Lower lobe of right lung (tissue), 2 donors: Measurements from ENCODE around the gene RGS13. TPM values are rescaled to one million over a fixed set of nuclear protein-coding genes. Genes with fewer than 3 reads are reported as not detected.

Experiments
- ATAC-seq, 2 donors: fragments of 200-7000 bp; cut with Tn5 transposase; one replicate each; pipeline ENCODE4 v1.9.1; 2020 to 2022; ENCODE audit warnings: mild to moderate bottlenecking in 2 of 2, moderate library complexity in 2 of 2
- DNase-seq: peaks from one replicate; pipeline ENCODE4 v3.0.0-alpha.2; 2020
- H3K27ac ChIP-seq: fragments of 200-600 bp; one replicate; pipeline ENCODE4 v1.8.0; 2022
- H3K27me3 ChIP-seq: fragments of 200-600 bp; one replicate; pipeline ENCODE4 v1.8.0; 2022; ENCODE audit warnings: low read depth
- H3K36me3 ChIP-seq: fragments of 200-600 bp; one replicate; pipeline ENCODE4 v1.8.0; 2022; ENCODE audit warnings: mild to moderate bottlenecking
- H3K4me1 ChIP-seq: fragments of 200-600 bp; one replicate; pipeline ENCODE4 v1.8.0; 2022
- H3K4me3 ChIP-seq: fragments of 200-600 bp; one replicate; pipeline ENCODE4 v1.8.0; 2022; ENCODE audit warnings: mild to moderate bottlenecking
- H3K9me3 ChIP-seq: fragments of 200-600 bp; one replicate; pipeline ENCODE4 v1.8.0; 2022
- intact Hi-C: fragments of 100-400 bp; cut with DNase I; formaldehyde crosslinking; loops from one replicate; pipeline ENCODE4 v1.11.0; 2022
- total RNA-seq: library from RNA; stranded (reverse); fragmentation: NEBNext Ultra II Directional; extraction: Animal tissue kit (Norgen Biotek cat#: 25700); gene quantifications from one replicate; pipeline ENCODE4 v1.2.1, GENCODE V29; 2021
- TF ChIP-seq, protein P1 (sequence below): fragments of 200-600 bp; IDR thresholded peaks from one replicate; pipeline ENCODE4 v1.8.0; 2022; ENCODE audit warnings: antibody characterized with exemption, mild to moderate bottlenecking
- donor health status: DM: no; HTN: yes; CAD: no; lungs with severe emphysema.

Gene RGS13
- total RNA-seq, 1 donor from 2014 or later = 5.0 TPM

GRCh38 chr1:192631749-192632148 lies 4.2 kb upstream of the RGS13 start:
- no peak overlapping the region for H3K4me3 ChIP-seq
- TF ChIP-seq, protein P1, sequence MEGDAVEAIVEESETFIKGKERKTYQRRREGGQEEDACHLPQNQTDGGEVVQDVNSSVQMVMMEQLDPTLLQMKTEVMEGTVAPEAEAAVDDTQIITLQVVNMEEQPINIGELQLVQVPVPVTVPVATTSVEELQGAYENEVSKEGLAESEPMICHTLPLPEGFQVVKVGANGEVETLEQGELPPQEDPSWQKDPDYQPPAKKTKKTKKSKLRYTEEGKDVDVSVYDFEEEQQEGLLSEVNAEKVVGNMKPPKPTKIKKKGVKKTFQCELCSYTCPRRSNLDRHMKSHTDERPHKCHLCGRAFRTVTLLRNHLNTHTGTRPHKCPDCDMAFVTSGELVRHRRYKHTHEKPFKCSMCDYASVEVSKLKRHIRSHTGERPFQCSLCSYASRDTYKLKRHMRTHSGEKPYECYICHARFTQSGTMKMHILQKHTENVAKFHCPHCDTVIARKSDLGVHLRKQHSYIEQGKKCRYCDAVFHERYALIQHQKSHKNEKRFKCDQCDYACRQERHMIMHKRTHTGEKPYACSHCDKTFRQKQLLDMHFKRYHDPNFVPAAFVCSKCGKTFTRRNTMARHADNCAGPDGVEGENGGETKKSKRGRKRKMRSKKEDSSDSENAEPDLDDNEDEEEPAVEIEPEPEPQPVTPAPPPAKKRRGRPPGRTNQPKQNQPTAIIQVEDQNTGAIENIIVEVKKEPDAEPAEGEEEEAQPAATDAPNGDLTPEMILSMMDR = no peak
- no peaks in the 10 kb centered on the region for H3K36me3 ChIP-seq
- H3K27ac ChIP-seq = no peak overlapping the region
- H3K4me1 ChIP-seq = no peaks in the 10 kb centered on the region
- DNase-seq (no peak), ATAC-seq (no peak)
- intact Hi-C loops = no loop called here
- H3K27me3 ChIP-seq = no peaks in the 10 kb centered on the region
- H3K9me3 ChIP-seq = no peaks in the 10 kb centered on the region

- no peak for ATAC-seq
- Histone ChIP-seq H3K27me3 (no peaks in the 10 kb centered on the region), H3K4me1 (no peaks in the 10 kb centered on the region), H3K9me3 (no peaks in the 10 kb centered on the region), H3K27ac (no peak overlapping the region), H3K4me3 (no peak overlapping the region), H3K36me3 (no peaks in the 10 kb centered on the region)
- DNase-seq = no peak
- TF ChIP-seq, protein P1 = no peak
- intact Hi-C loops = no loop called here
These were observed 3.8 kb upstream of the RGS13 start for GRCh38 chr1:192632188-192632587.

- TF ChIP-seq, protein P1 = no peak
- H3K27me3 ChIP-seq = no peaks in the 10 kb centered on the region
- H3K36me3 ChIP-seq = no peaks in the 10 kb centered on the region
- no peak overlapping the region for H3K27ac ChIP-seq
- intact Hi-C loops = no loop called here
- H3K4me1 ChIP-seq = no peaks in the 10 kb centered on the region
- no peak for DNase-seq
- ATAC-seq = no peak
- H3K4me3 ChIP-seq = no peak overlapping the region
- no peaks in the 10 kb centered on the region for H3K9me3 ChIP-seq
These were observed 3.1 kb upstream of the RGS13 start for GRCh38 chr1:192632641-192633532.

- ATAC-seq (no peak), DNase-seq (no peak)
- Histone ChIP-seq H3K9me3 (no peaks in the 10 kb centered on the region), H3K4me1 (no peaks in the 10 kb centered on the region), H3K36me3 (no peaks in the 10 kb centered on the region), H3K27ac (no peak overlapping the region), H3K27me3 (no peaks in the 10 kb centered on the region), H3K4me3 (no peak overlapping the region)
- TF ChIP-seq, protein P1 = no peak
- intact Hi-C loops = no loop called here
These were observed 2.3 kb upstream of the RGS13 start for GRCh38 chr1:192633533-192634253.

GRCh38 chr1:192635041-192635440 lies 906 bp upstream of the RGS13 start:
- Histone ChIP-seq H3K4me1 (no peaks in the 10 kb centered on the region), H3K4me3 (no peak overlapping the region), H3K27ac (no peak overlapping the region), H3K27me3 (no peaks in the 10 kb centered on the region), H3K9me3 (no peaks in the 10 kb centered on the region), H3K36me3 (no peaks in the 10 kb centered on the region)
- TF ChIP-seq, protein P1 = no peak
- DNase-seq = no peak
- ATAC-seq = no peak
- intact Hi-C loops = no loop called here
